GM19467 (cell line): ENCODE results near the gene NGFR.

Experiments
- ATAC-seq: cut with Tn5 transposase; IDR thresholded peaks from one replicate; pipeline ENCODE4 v1.9.1; 2021; ENCODE audit warnings: mild to moderate bottlenecking, moderate library complexity; ENCODE audit not compliant: unreplicated experiment

The NGFR gene

GRCh38 chr17:49469831-49470810 lies 25.0 kb upstream of the NGFR start:
- no peak for ATAC-seq

- no peak for ATAC-seq
These were observed 23.9 kb upstream of the NGFR start for GRCh38 chr17:49471089-49471683.

GRCh38 chr17:49471769-49472168 lies 23.3 kb upstream of the NGFR start:
- ATAC-seq, result no peak

GRCh38 chr17:49472527-49472926 lies 22.6 kb upstream of the NGFR start:
- ATAC-seq, result no peak

- no peak for ATAC-seq
These were observed 21.0 kb upstream of the NGFR start for GRCh38 chr17:49473900-49474751.

- ATAC-seq, result no peak
These were observed 17.4 kb upstream of the NGFR start for GRCh38 chr17:49477709-49478108.

GRCh38 chr17:49480836-49481615 lies 14.1 kb upstream of the NGFR start:
- no peak for ATAC-seq

- ATAC-seq, result no peak
These were observed 12.8 kb upstream of the NGFR start for GRCh38 chr17:49482144-49482817.

GRCh38 chr17:49483599-49484509 lies 11.2 kb upstream of the NGFR start:
- ATAC-seq, result no peak

- ATAC-seq, result no peak
These were observed 10.5 kb upstream of the NGFR start for GRCh38 chr17:49484588-49484987.

- no peak for ATAC-seq
These were observed 9.0 kb upstream of the NGFR start for GRCh38 chr17:49486012-49486641.

- ATAC-seq, result no peak
These were observed 7.9 kb upstream of the NGFR start for GRCh38 chr17:49487183-49487582.

GRCh38 chr17:49488612-49489011 lies 6.5 kb upstream of the NGFR start:
- ATAC-seq, result no peak

- ATAC-seq, result no peak
These were observed 5.7 kb upstream of the NGFR start for GRCh38 chr17:49489348-49489747.

- ATAC-seq, result no peak
These were observed 4.8 kb upstream of the NGFR start for GRCh38 chr17:49490276-49490675.

- ATAC-seq, result no peak
These were observed 3.8 kb upstream of the NGFR start for GRCh38 chr17:49491192-49491769.

- ATAC-seq, result no peak
These were observed 601 bp upstream of the NGFR start for GRCh38 chr17:49494399-49494985.

- no peak for ATAC-seq
These were observed 719 bp downstream of the NGFR start for GRCh38 chr17:49495842-49496182.
